HCT116 (cell line): ENCODE results near the gene HMGCLL1. TPM values are rescaled to one million over a fixed set of nuclear protein-coding genes. Genes with fewer than 3 reads are reported as not detected.

ENCODE experiments used
- ATAC-seq: fragments of 200-7000 bp; cut with Tn5 transposase; 2 replicates; pipeline ENCODE4 v1.9.1; 2020; ENCODE audit warnings: mild to moderate bottlenecking, moderate library complexity
- BruUV-seq: library from RNA; stranded (reverse); fragments of 400-500 nt; replicated peaks from 2 replicates; lab custom pipeline; 2021; lab: Mats Ljungman, UMichigan
- CTCF ChIA-PET: fragments of 300-600 bp; sonication (Branson Sonifier 250); formaldehyde crosslinking; loops from one replicate; lab custom pipeline; 2021; ENCODE audit warnings: antibody characterized with exemption; lab: Charles Lee
- POLR2A ChIA-PET: fragments of 300-600, 350-600 bp; sonication (Branson Sonifier 250); formaldehyde crosslinking; loops from one replicate; lab custom pipeline; 2021; ENCODE audit warnings: antibody characterized with exemption; lab: Charles Lee
- RAD21 ChIA-PET, 2 experiments: fragments of 300-600 bp; sonication (Branson Sonifier 250); formaldehyde crosslinking; loops; one replicate each; lab custom pipeline; 2023; ENCODE audit warnings: low total read pairs in 2 of 2; ENCODE audit not compliant: uncharacterized antibody in 2 of 2, unreplicated experiment in 2 of 2, low non-redundant PET in 1 of 2; lab: Charles Lee
- DNase-seq: peaks from one replicate; pipeline ENCODE4 v3.0.0-alpha.2; 2010; ENCODE audit warnings: low read depth, low spot score
- H2AFZ ChIP-seq: fragments of 200-600 bp; shearing (Covaris generic), sonication (generic); 2 replicates; pipeline ENCODE4 v1.6.1; 2017; ENCODE audit warnings: low read depth, mixed run types, mixed read lengths, antibody characterized with exemption, low read length; ENCODE audit not compliant: poor library complexity, severe bottlenecking
- H3K27ac ChIP-seq: 2 replicates; pipeline ENCODE4 v1.5.1; 2012; ENCODE audit warnings: low read depth, low read length
- H3K27me3 ChIP-seq: fragments of 200-600 bp; sonication (generic); 2 replicates; pipeline ENCODE4 v1.6.1; 2016; ENCODE audit warnings: mixed run types, low read length, mixed read lengths; ENCODE audit not compliant: insufficient read depth
- H3K36me3 ChIP-seq, 2 experiments: fragments of 200-500 bp in 1 of 2; fragments of 200-600 bp in 1 of 2; sonication (Bioruptor generic) in 1 of 2; sonication (generic) in 1 of 2; 2 replicates each; pipeline versions ENCODE4 v1.5.1 to v1.6.1; 2014 to 2016; ENCODE audit warnings: low read length in 2 of 2, inconsistent platforms in 1 of 2, mixed read lengths in 1 of 2, mixed run types in 1 of 2; ENCODE audit not compliant: insufficient read depth in 2 of 2, control insufficient read depth in 1 of 2
- H3K4me1 ChIP-seq, 2 experiments: fragments of 200-600 bp in 1 of 2; sonication (generic) in 1 of 2; 2 replicates each; pipeline versions ENCODE4 v1.5.1 to v1.6.1; 2012 to 2017; ENCODE audit warnings: low read length in 2 of 2, inconsistent platforms in 1 of 2, mild to moderate bottlenecking in 1 of 2, mixed read lengths in 1 of 2, mixed run types in 1 of 2, moderate library complexity in 1 of 2; ENCODE audit not compliant: insufficient read depth in 2 of 2, control insufficient read depth in 1 of 2
- H3K4me2 ChIP-seq: fragments of 200-600 bp; sonication (generic); 2 replicates; pipeline ENCODE4 v1.6.1; 2017; ENCODE audit warnings: mixed run types, low read length, mixed read lengths
- H3K4me3 ChIP-seq, 2 experiments: fragments of 200-600 bp in 1 of 2; sonication (generic) in 1 of 2; replicated peaks in 1 of 2; 2 replicates each; pipeline ENCODE4 v1.5.1; 2011 to 2016; ENCODE audit warnings: low read length in 2 of 2, control low read depth in 1 of 2, low read depth in 1 of 2, mild to moderate bottlenecking in 1 of 2, mixed read lengths in 1 of 2, mixed run types in 1 of 2
- H3K79me2 ChIP-seq: fragments of 200-600 bp; sonication (generic); 2 replicates; pipeline ENCODE4 v1.6.1; 2017; ENCODE audit warnings: mild to moderate bottlenecking, mixed run types, low read length, moderate library complexity, mixed read lengths; ENCODE audit not compliant: insufficient read depth
- H3K9ac ChIP-seq: fragments of 200-600 bp; sonication (generic); 2 replicates; pipeline ENCODE4 v1.6.1; 2016; ENCODE audit warnings: low read length, mixed read lengths
- H3K9me2 ChIP-seq: fragments of 200-600 bp; sonication (generic), shearing (Covaris generic); 2 replicates; pipeline ENCODE4 v1.6.1; 2017; ENCODE audit warnings: mixed run types, mild to moderate bottlenecking, moderate library complexity; ENCODE audit not compliant: insufficient read depth
- H3K9me3 ChIP-seq, 2 experiments: fragments of 200-500 bp in 1 of 2; fragments of 200-600 bp in 1 of 2; sonication (Bioruptor generic) in 1 of 2; sonication (generic) in 1 of 2; 2 replicates each; pipeline ENCODE4 v1.6.1; 2014 to 2017; ENCODE audit warnings: low read length in 2 of 2, mixed read lengths in 2 of 2, inconsistent platforms in 1 of 2, low read depth in 1 of 2, mild to moderate bottlenecking in 1 of 2, mixed run types in 1 of 2, moderate library complexity in 1 of 2; ENCODE audit not compliant: control insufficient read depth in 1 of 2, insufficient read depth in 1 of 2
- H4K20me1 ChIP-seq: fragments of 200-600 bp; sonication (generic), shearing (Covaris generic); 2 replicates; pipeline ENCODE4 v1.6.1; 2017; ENCODE audit warnings: mixed run types, mild to moderate bottlenecking, moderate library complexity; ENCODE audit not compliant: insufficient read depth
- ATF3 ChIP-seq: IDR thresholded peaks from 2 replicates; pipeline ENCODE4 v1.6.1; 2012
- CBX3 ChIP-seq: IDR thresholded peaks from 2 replicates; pipeline ENCODE4 v1.6.1; 2012; ENCODE audit warnings: low read depth
- CEBPB ChIP-seq: IDR thresholded peaks from 2 replicates; pipeline ENCODE4 v1.6.1; 2012; ENCODE audit warnings: low read depth
- EZH2 ChIP-seq: fragments of 200-600 bp; sonication (generic); IDR thresholded peaks from 2 replicates; pipeline ENCODE4 v1.6.1; 2017; ENCODE audit warnings: antibody characterized with exemption, mixed run types
- EZH2phosphoT487 ChIP-seq: fragments of 200-600 bp; IDR thresholded peaks from 2 replicates; pipeline ENCODE4 v1.6.1; 2018; ENCODE audit warnings: antibody characterized with exemption, borderline replicate concordance
- FOSL1 ChIP-seq: IDR thresholded peaks from 2 replicates; pipeline ENCODE4 v1.6.1; 2012; ENCODE audit warnings: low read depth
- JUND ChIP-seq: IDR thresholded peaks from 2 replicates; pipeline ENCODE4 v1.6.1; 2012
- MAX ChIP-seq: IDR thresholded peaks from 2 replicates; pipeline ENCODE4 v1.6.1; 2012
- POLR2AphosphoS5 ChIP-seq: IDR thresholded peaks from 2 replicates; pipeline ENCODE4 v1.6.1; 2011; ENCODE audit warnings: mild to moderate bottlenecking, low read depth, low read length, moderate library complexity
- SIN3A ChIP-seq: IDR thresholded peaks from 2 replicates; pipeline ENCODE4 v1.6.1; 2012; ENCODE audit warnings: low read depth
- SP1 ChIP-seq: IDR thresholded peaks from 2 replicates; pipeline ENCODE4 v1.6.1; 2012; ENCODE audit warnings: low read depth
- TCF7L2 ChIP-seq: IDR thresholded peaks from 2 replicates; pipeline ENCODE4 v1.7.0; 2011; ENCODE audit warnings: borderline replicate concordance, inconsistent platforms; ENCODE audit not compliant: insufficient read depth, insufficient read length; ENCODE audit errors: extremely low read depth
- YY1 ChIP-seq: IDR thresholded peaks from 2 replicates; pipeline ENCODE4 v1.6.1; 2011; ENCODE audit warnings: low read length, low read depth, moderate library complexity, mild to moderate bottlenecking; ENCODE audit not compliant: insufficient replicate concordance; ENCODE audit errors: extremely low read depth
- ZBTB33 ChIP-seq: IDR thresholded peaks from 2 replicates; pipeline ENCODE4 v1.6.1; 2011; ENCODE audit warnings: mild to moderate bottlenecking, low read length, moderate library complexity; ENCODE audit not compliant: insufficient replicate concordance; ENCODE audit errors: extremely low read depth
- intact Hi-C: fragments of 100-400 bp; cut with micrococcal nuclease; formaldehyde crosslinking; loops from 2 replicates; pipeline ENCODE4 v1.10.0; 2022
- total RNA-seq: library from RNA; stranded (reverse); gene quantifications from one replicate; pipeline ENCODE4 v1.2.1, GENCODE V29; 2021; ENCODE audit not compliant: unreplicated experiment
- TF ChIP-seq, protein P1 (sequence below): IDR thresholded peaks from 2 replicates; pipeline ENCODE4 v1.6.1; 2012; ENCODE audit warnings: low read depth

Gene HMGCLL1
- total RNA-seq, 1 experiment from 2014 or later = not detected

GRCh38 chr6:55576811-55577210 is 2.2 kb downstream of the HMGCLL1 start:
- Histone ChIP-seq H2AFZ (no peak overlapping the region), H3K9me2 (no peaks in the 10 kb centered on the region), H3K4me1 (no peaks in the 10 kb centered on the region), H3K4me2 (no peak overlapping the region), H3K9me3 (no peaks in the 10 kb centered on the region), H3K27me3 (peaks cover 23% of the 10 kb centered on the region), H3K27ac (no peak overlapping the region), H3K4me3 (no peak overlapping the region), H3K79me2 (no peaks in the 10 kb centered on the region), H4K20me1 (no peaks in the 10 kb centered on the region), H3K9ac (no peak overlapping the region), H3K36me3 (no peaks in the 10 kb centered on the region)
- intact Hi-C loops = no loop called here
- no TSS peak for BruUV-seq
- ChIA-PET CTCF (no interaction called here), POLR2A (no interaction called here), RAD21 (no interaction called here)
- TF ChIP-seq EZH2 (no peak), YY1 (no peak), TCF7L2 (no peak), MAX (no peak)
- ATAC-seq (no peak), DNase-seq (no peak)

- TF ChIP-seq POLR2AphosphoS5 (no peak), EZH2phosphoT487 (no peak), SP1 (no peak), CEBPB (no peak), JUND (no peak), CBX3 (no peak), ZBTB33 (no peak), TCF7L2 (no peak), SIN3A (no peak), FOSL1 (no peak), ATF3 (no peak), MAX (no peak)
- TF ChIP-seq, protein P1, sequence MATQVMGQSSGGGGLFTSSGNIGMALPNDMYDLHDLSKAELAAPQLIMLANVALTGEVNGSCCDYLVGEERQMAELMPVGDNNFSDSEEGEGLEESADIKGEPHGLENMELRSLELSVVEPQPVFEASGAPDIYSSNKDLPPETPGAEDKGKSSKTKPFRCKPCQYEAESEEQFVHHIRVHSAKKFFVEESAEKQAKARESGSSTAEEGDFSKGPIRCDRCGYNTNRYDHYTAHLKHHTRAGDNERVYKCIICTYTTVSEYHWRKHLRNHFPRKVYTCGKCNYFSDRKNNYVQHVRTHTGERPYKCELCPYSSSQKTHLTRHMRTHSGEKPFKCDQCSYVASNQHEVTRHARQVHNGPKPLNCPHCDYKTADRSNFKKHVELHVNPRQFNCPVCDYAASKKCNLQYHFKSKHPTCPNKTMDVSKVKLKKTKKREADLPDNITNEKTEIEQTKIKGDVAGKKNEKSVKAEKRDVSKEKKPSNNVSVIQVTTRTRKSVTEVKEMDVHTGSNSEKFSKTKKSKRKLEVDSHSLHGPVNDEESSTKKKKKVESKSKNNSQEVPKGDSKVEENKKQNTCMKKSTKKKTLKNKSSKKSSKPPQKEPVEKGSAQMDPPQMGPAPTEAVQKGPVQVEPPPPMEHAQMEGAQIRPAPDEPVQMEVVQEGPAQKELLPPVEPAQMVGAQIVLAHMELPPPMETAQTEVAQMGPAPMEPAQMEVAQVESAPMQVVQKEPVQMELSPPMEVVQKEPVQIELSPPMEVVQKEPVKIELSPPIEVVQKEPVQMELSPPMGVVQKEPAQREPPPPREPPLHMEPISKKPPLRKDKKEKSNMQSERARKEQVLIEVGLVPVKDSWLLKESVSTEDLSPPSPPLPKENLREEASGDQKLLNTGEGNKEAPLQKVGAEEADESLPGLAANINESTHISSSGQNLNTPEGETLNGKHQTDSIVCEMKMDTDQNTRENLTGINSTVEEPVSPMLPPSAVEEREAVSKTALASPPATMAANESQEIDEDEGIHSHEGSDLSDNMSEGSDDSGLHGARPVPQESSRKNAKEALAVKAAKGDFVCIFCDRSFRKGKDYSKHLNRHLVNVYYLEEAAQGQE = no peak
- no peaks in the 10 kb centered on the region for H3K4me1 ChIP-seq
- H3K9me3 ChIP-seq = no peaks in the 10 kb centered on the region
- no peaks in the 10 kb centered on the region for H3K36me3 ChIP-seq
- ATAC-seq (no peak), DNase-seq (no peak)
- no peaks in the 10 kb centered on the region for H3K79me2 ChIP-seq
- no peak overlapping the region for H2AFZ ChIP-seq
- ChIA-PET POLR2A (no interaction called here), CTCF (no interaction called here), RAD21 (no interaction called here)
- H3K4me2 ChIP-seq = no peak overlapping the region
- BruUV-seq = no TSS peak
- H3K4me3 ChIP-seq = no peak overlapping the region
- no peaks in the 10 kb centered on the region for H3K9me2 ChIP-seq
- intact Hi-C loops = no loop called here
- no peak overlapping the region for H3K9ac ChIP-seq
- no peak overlapping the region for H3K27ac ChIP-seq
- H3K27me3 ChIP-seq = peaks cover 26% of the 10 kb centered on the region
- H4K20me1 ChIP-seq = no peaks in the 10 kb centered on the region
These were observed 4.4 kb downstream of the HMGCLL1 start for GRCh38 chr6:55574556-55574955.
